Endothelial cell of umbilical vein (primary cell): Measurements from ENCODE around the gene BCAS3. TPM values are rescaled to one million over a fixed set of nuclear protein-coding genes. Genes with fewer than 3 reads are reported as not detected.

Experiments
- BruUV-seq: library from RNA; stranded (reverse); fragments of 400-500 nt; replicated peaks from 2 replicates; lab custom pipeline; 2021; lab: Mats Ljungman, UMichigan
- CTCF ChIA-PET: fragments of 300-600, 350-600 bp; sonication (Branson Sonifier 250); formaldehyde crosslinking; loops from one replicate; lab custom pipeline; 2021; ENCODE audit warnings: antibody characterized with exemption, inconsistent platforms; lab: Charles Lee
- POLR2A ChIA-PET: fragments of 300-600, 350-600 bp; sonication (Branson Sonifier 250); formaldehyde crosslinking; loops from one replicate; lab custom pipeline; 2021; ENCODE audit warnings: antibody characterized with exemption, inconsistent platforms; lab: Charles Lee
- DNase-seq: peaks from one replicate; pipeline ENCODE4 v3.0.0-alpha.2; 2011; ENCODE audit warnings: low read depth, low spot score
- FAIRE-seq: peaks from 2 replicates; lab custom pipeline; 2011; peaks lifted over from hg19 to GRCh38; lab: Jason Lieb, UNC
- H2AFZ ChIP-seq: 2 replicates; pipeline ENCODE4 v1.6.0; 2012; ENCODE audit warnings: low read depth, low read length, control low read depth, inconsistent platforms
- H3K27ac ChIP-seq: 2 replicates; pipeline ENCODE4 v1.5.1; 2011; ENCODE audit warnings: low read depth, mild to moderate bottlenecking, control low read depth, low read length, moderate library complexity; ENCODE audit not compliant: insufficient read depth
- H3K27me3 ChIP-seq, 2 experiments: 2 replicates each; pipeline versions ENCODE4 v1.6.0 to v1.6.1; 2011; ENCODE audit warnings: low read length in 2 of 2, mixed read lengths in 1 of 2; ENCODE audit not compliant: control insufficient read depth in 2 of 2, insufficient read depth in 2 of 2
- H3K36me3 ChIP-seq, 2 experiments: 2 replicates in 1 of 2; 3 replicates in 1 of 2; pipeline ENCODE4 v1.5.1; 2011; ENCODE audit warnings: low read length in 2 of 2, mild to moderate bottlenecking in 1 of 2, moderate library complexity in 1 of 2; ENCODE audit not compliant: control insufficient read depth in 2 of 2, insufficient read depth in 2 of 2; ENCODE audit errors: extremely low read depth in 1 of 2
- H3K4me1 ChIP-seq: 3 replicates; pipeline ENCODE4 v1.5.1; 2011; ENCODE audit warnings: mild to moderate bottlenecking, low read length; ENCODE audit not compliant: control insufficient read depth, insufficient read depth; ENCODE audit errors: extremely low read depth
- H3K4me2 ChIP-seq: 2 replicates; pipeline ENCODE4 v1.6.1; 2011; ENCODE audit warnings: low read length, control low read depth, mixed read lengths; ENCODE audit not compliant: insufficient read depth
- H3K4me3 ChIP-seq, 3 experiments: fragments of 200-600 bp in 1 of 3; sonication (generic), shearing (Covaris generic) in 1 of 3; replicated peaks in 1 of 3; 2 replicates each; pipeline ENCODE4 v1.5.1; 2011 to 2016; ENCODE audit warnings: control low read depth in 3 of 3, low read length in 3 of 3, mild to moderate bottlenecking in 2 of 3, inconsistent platforms in 1 of 3, low read depth in 1 of 3, moderate library complexity in 1 of 3; ENCODE audit not compliant: insufficient read depth in 1 of 3
- H3K79me2 ChIP-seq: 2 replicates; pipeline ENCODE4 v1.6.0; 2012; ENCODE audit warnings: low read length, inconsistent platforms; ENCODE audit not compliant: control insufficient read depth, insufficient read depth
- H3K9ac ChIP-seq: replicated peaks from 2 replicates; pipeline ENCODE3; 2011; ENCODE audit warnings: low read length, control low read depth; ENCODE audit not compliant: insufficient read depth; ENCODE audit errors: extremely low read depth
- H3K9me1 ChIP-seq: replicated peaks from 3 replicates; pipeline ENCODE4 v1.6.0; 2011; ENCODE audit warnings: mild to moderate bottlenecking, low read length; ENCODE audit not compliant: control insufficient read depth, insufficient read depth; ENCODE audit errors: extremely low read depth
- H3K9me3 ChIP-seq: replicated peaks from 2 replicates; pipeline ENCODE4 v1.5.1; 2012; ENCODE audit warnings: low read length, inconsistent platforms; ENCODE audit not compliant: control insufficient read depth, insufficient read depth
- H4K20me1 ChIP-seq: replicated peaks from 2 replicates; pipeline ENCODE3; 2011; ENCODE audit warnings: mild to moderate bottlenecking, low read length; ENCODE audit not compliant: control insufficient read depth, insufficient read depth; ENCODE audit errors: extremely low read depth
- CTCF ChIP-seq, 2 donors: IDR thresholded peaks; 1 replicate in 1 of 2; 2 replicates in 1 of 2; pipeline ENCODE4 v1.5.1; 2011; ENCODE audit warnings: low read length in 2 of 2, mild to moderate bottlenecking in 2 of 2, moderate library complexity in 2 of 2, control low read depth in 1 of 2, inconsistent platforms in 1 of 2, low read depth in 1 of 2; ENCODE audit not compliant: insufficient read depth in 1 of 2; ENCODE audit errors: extremely low read depth in 1 of 2
- EZH2 ChIP-seq: IDR thresholded peaks from 2 replicates; pipeline ENCODE4 v1.6.1; 2012; ENCODE audit warnings: borderline replicate concordance, low read depth, mild to moderate bottlenecking, moderate library complexity, low read length, inconsistent platforms; ENCODE audit not compliant: severe bottlenecking
- FOS ChIP-seq: IDR thresholded peaks from 2 replicates; pipeline ENCODE4 v1.6.1; 2011; ENCODE audit warnings: mild to moderate bottlenecking, low read length, moderate library complexity, borderline replicate concordance; ENCODE audit not compliant: insufficient read depth
- GATA2 ChIP-seq: IDR thresholded peaks from 2 replicates; pipeline ENCODE4 v1.7.0; 2011; ENCODE audit warnings: low read depth, mild to moderate bottlenecking, moderate library complexity, mixed read lengths, low read length; ENCODE audit not compliant: insufficient read length, insufficient read depth
- JUN ChIP-seq: IDR thresholded peaks from 2 replicates; pipeline ENCODE4 v1.6.1; 2011; ENCODE audit warnings: borderline replicate concordance, low read depth; ENCODE audit not compliant: insufficient read length, insufficient read depth
- MYC ChIP-seq: IDR thresholded peaks from one replicate; pipeline ENCODE4 v1.6.1; 2011; ENCODE audit warnings: mild to moderate bottlenecking, low read depth, low read length
- POLR2A ChIP-seq: IDR thresholded peaks from 2 replicates; pipeline ENCODE4 v1.6.1; 2012; ENCODE audit warnings: low read depth, mild to moderate bottlenecking, control low read depth, low read length
- POLR2AphosphoS5 ChIP-seq: IDR thresholded peaks from 2 replicates; pipeline ENCODE4 v1.6.1; 2012; ENCODE audit warnings: low read depth, mild to moderate bottlenecking, control low read depth, low read length, moderate library complexity; ENCODE audit not compliant: insufficient read depth
- dilution Hi-C: fragments of 300-500 bp; cut with MboI; formaldehyde crosslinking; loops from one replicate; pipeline ENCODE4 v1.15.0; 2019; ENCODE audit warnings: low sequenced_read_pairs; ENCODE audit not compliant: extremely low pct_ligation_motif_present
- intact Hi-C: fragments of 100-400 bp; cut with micrococcal nuclease; formaldehyde crosslinking; loops from one replicate; pipeline ENCODE4 v1.10.0; 2022
- polyA plus RNA-seq, 4 experiments: library from polyadenylated mRNA; depleted of rRNA in 3 of 4; stranded (reverse) in 3 of 4; unstranded in 1 of 4; fragments of >200 nt; gene quantifications; 2 replicates each; pipeline versions ENCODE4 v1.2.1 to v1.2.3, GENCODE V29; 2011 to 2012; ENCODE audit warnings: missing spikeins in 1 of 4
- total RNA-seq: library from RNA; stranded (reverse); gene quantifications from 2 replicates; pipeline ENCODE4 v1.2.3, GENCODE V29; 2021
- TF ChIP-seq, protein P1 (sequence below): IDR thresholded peaks from 2 replicates; pipeline ENCODE4 v1.6.1; 2011; ENCODE audit not compliant: insufficient read depth, insufficient read length

BCAS3 gene
- total and polyA plus RNA-seq, 2 donors (not counting 3 experiments of a cell fraction or from before 2014, with no cell fraction given) = 8.2 to 16.0 TPM

GRCh38 chr17:60993497-60993896 is 315.8 kb downstream of the BCAS3 start:
- CTCF ChIA-PET = interaction anchor here (1.1 kb wide), 1 partner anchor 273 kb away, joined by 3 read pairs; no protein-coding TSS in a partner anchor

More at GRCh38 chr17:60993497-60993896, 315.8 kb downstream of the BCAS3 start:
- H3K27me3 ChIP-seq = no peaks in the 10 kb centered on the region
- no peak for TF ChIP-seq CTCF (IDR thresholded peaks at IDR 0.05; ENCODE audit: extremely low read depth in 1 of 2, insufficient read depth in 1 of 2, low read depth in 1 of 2, low read length in 2 of 2)
- TF ChIP-seq MYC = no peak
- TF ChIP-seq JUN = no peak
- no peak for TF ChIP-seq POLR2AphosphoS5
- no peak for TF ChIP-seq POLR2A
- TF ChIP-seq, protein P1, sequence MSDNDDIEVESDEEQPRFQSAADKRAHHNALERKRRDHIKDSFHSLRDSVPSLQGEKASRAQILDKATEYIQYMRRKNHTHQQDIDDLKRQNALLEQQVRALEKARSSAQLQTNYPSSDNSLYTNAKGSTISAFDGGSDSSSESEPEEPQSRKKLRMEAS = no peak
- TF ChIP-seq EZH2 = no peak
- no peak for TF ChIP-seq GATA2
- TF ChIP-seq FOS = no peak
- no peaks in the 10 kb centered on the region for H3K9me1 ChIP-seq
- no peaks in the 10 kb centered on the region for H3K9me3 ChIP-seq
- H2AFZ ChIP-seq = no peak overlapping the region
- H3K36me3 ChIP-seq = no peaks in the 10 kb centered on the region
- POLR2A ChIA-PET = no interaction called here
- H3K4me2 ChIP-seq = no peak overlapping the region
- no peak overlapping the region for H3K27ac ChIP-seq
- H3K79me2 ChIP-seq = no peaks in the 10 kb centered on the region
- FAIRE-seq = no peak
- dilution Hi-C loops (no loop called here), intact Hi-C loops (loop anchor here (10.0 kb wide), 1 partner anchor 269 kb away; no protein-coding TSS in a partner anchor)
- no TSS peak for BruUV-seq
- H3K9ac ChIP-seq = no peak overlapping the region
- H3K4me1 ChIP-seq = peaks cover 5% of the 10 kb centered on the region
- H4K20me1 ChIP-seq = no peaks in the 10 kb centered on the region
- H3K4me3 ChIP-seq = no peak overlapping the region
- no peak for DNase-seq
